ENCODE measurements around the gene TMEFF2. TPM values are rescaled to one million over a fixed set of nuclear protein-coding genes. Genes with fewer than 3 reads are reported as not detected.

Gene TMEFF2
- total and polyA plus RNA-seq, 2 donors (not counting 1 experiment from before 2014, with no cell fraction given) = not detected

DNA sequence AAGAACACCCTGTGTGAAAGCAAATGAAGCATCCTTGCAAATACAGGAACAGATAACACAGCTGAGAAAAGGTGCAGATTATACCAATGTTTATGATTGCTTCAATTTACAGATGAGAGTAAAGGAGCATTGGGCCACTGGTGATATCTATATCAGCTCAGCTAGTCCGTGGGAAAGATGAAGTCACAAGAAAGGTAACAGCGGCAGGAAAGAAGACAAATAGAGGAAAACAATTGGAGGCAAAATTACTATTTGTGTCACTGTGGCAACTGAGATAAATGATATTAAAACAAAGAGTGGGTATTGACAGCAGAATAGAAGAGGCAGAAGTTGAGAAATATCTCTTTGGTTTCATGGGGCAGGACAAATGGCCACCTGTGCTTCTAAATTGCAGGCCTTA is 226.6 kb downstream of the TMEFF2 start:
- intact Hi-C loops (cut with micrococcal nuclease) = no loop called here
- Mint-ChIP-seq H3K9me3 (ENCODE audit: insufficient read depth) (no peaks in the 10 kb centered on the region), H3K27me3 (no peaks in the 10 kb centered on the region), H3K4me1 (no peaks in the 10 kb centered on the region), H3K4me3 (no peak overlapping the region), H3K27ac (no peak overlapping the region)
- H3K27ac ChIP-seq (ENCODE audit: low read length in 2 of 2) = no peak overlapping the region
- H3K27me3 ChIP-seq (replicated peaks in 1 of 4; ENCODE audit: control extremely low read depth in 1 of 4, control insufficient read depth in 3 of 4, insufficient read depth in 4 of 4, low read length in 3 of 4) = no peaks in the 10 kb centered on the region
- no peak overlapping the region for H3K4me3 ChIP-seq (ENCODE audit: control extremely low read depth in 1 of 5, extremely low read depth in 1 of 5, insufficient read depth in 1 of 5, low read depth in 2 of 5, low read length in 4 of 5)
- no peaks in the 10 kb centered on the region for H3K4me1 ChIP-seq (ENCODE audit: control insufficient read depth in 2 of 2, insufficient read depth in 2 of 2, low read length in 2 of 2)
- H3K79me2 ChIP-seq (ENCODE audit: control insufficient read depth, insufficient read depth, low read length) = no peaks in the 10 kb centered on the region
- WGBS (ENCODE audit: insufficient coverage) = 96% methylated on average over 2 of the region's 2 CpGs
- no peak overlapping the region for H3K4me2 ChIP-seq (replicated peaks; ENCODE audit: low read depth, low read length, poor library complexity, severe bottlenecking)
- no peaks in the 10 kb centered on the region for H3K36me3 ChIP-seq (replicated peaks in 1 of 2; ENCODE audit: control extremely low read depth in 1 of 2, control insufficient read depth in 1 of 2, extremely low read depth in 1 of 2, insufficient read depth in 2 of 2, low read length in 1 of 2)
- H4K20me1 ChIP-seq (ENCODE audit: control insufficient read depth, insufficient read depth, low read length, poor library complexity, severe bottlenecking) = no peaks in the 10 kb centered on the region
- ATAC-seq (ENCODE audit: low read depth) (no peak), DNase-seq (no peak)
- no peaks in the 10 kb centered on the region for H3K9me3 ChIP-seq (ENCODE audit: control extremely low read depth in 1 of 3, control insufficient read depth in 2 of 3, insufficient read depth in 1 of 3, low read length in 2 of 3)
- H3K9ac ChIP-seq (ENCODE audit: low read length) = no peak overlapping the region
- TF ChIP-seq EZH2 (IDR thresholded peaks at IDR 0.05; ENCODE audit: borderline replicate concordance, insufficient read depth, low read depth, low read length, poor library complexity, severe bottlenecking) = no peak
- TF ChIP-seq, protein P1, sequence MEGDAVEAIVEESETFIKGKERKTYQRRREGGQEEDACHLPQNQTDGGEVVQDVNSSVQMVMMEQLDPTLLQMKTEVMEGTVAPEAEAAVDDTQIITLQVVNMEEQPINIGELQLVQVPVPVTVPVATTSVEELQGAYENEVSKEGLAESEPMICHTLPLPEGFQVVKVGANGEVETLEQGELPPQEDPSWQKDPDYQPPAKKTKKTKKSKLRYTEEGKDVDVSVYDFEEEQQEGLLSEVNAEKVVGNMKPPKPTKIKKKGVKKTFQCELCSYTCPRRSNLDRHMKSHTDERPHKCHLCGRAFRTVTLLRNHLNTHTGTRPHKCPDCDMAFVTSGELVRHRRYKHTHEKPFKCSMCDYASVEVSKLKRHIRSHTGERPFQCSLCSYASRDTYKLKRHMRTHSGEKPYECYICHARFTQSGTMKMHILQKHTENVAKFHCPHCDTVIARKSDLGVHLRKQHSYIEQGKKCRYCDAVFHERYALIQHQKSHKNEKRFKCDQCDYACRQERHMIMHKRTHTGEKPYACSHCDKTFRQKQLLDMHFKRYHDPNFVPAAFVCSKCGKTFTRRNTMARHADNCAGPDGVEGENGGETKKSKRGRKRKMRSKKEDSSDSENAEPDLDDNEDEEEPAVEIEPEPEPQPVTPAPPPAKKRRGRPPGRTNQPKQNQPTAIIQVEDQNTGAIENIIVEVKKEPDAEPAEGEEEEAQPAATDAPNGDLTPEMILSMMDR (IDR thresholded peaks at IDR 0.05) = no peak
- ChIA-PET POLR2A (no interaction called here), CTCF (no interaction called here)
- H2AFZ ChIP-seq (ENCODE audit: insufficient read depth, low read depth, low read length, poor library complexity, severe bottlenecking) = no peak overlapping the region

DNA sequence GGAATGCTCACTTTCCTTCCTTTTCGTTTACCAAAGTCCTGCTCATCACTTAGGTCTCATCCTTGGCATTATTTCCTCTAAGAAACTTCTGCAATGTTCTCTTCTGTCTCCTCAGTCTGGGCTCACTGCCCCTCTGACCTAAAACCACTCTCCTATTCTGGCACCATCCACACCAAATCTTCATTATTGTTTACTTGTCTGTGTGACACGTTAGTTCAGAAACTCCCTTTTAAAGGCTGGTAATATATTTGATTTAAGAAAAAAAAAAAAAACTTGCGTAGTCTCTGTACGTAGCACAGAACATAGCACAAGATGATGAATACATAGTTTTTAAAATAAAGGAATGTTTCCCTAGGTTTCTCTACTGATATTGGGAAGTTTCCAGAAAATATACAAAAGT is 229.0 kb downstream of the TMEFF2 start:
- POLR2A ChIA-PET = no interaction called here
- CTCF ChIA-PET = no interaction called here
- Histone ChIP-seq H3K9me3 (ENCODE audit: control extremely low read depth in 1 of 3, control insufficient read depth in 2 of 3, insufficient read depth in 1 of 3, low read length in 2 of 3) (no peaks in the 10 kb centered on the region), H3K4me1 (ENCODE audit: control insufficient read depth in 2 of 2, insufficient read depth in 2 of 2, low read length in 2 of 2) (no peaks in the 10 kb centered on the region), H3K79me2 (ENCODE audit: control insufficient read depth, insufficient read depth, low read length) (no peaks in the 10 kb centered on the region), H2AFZ (ENCODE audit: insufficient read depth, low read depth, low read length, poor library complexity, severe bottlenecking) (no peak overlapping the region), H4K20me1 (ENCODE audit: control insufficient read depth, insufficient read depth, low read length, poor library complexity, severe bottlenecking) (no peaks in the 10 kb centered on the region), H3K36me3 (replicated peaks in 1 of 2; ENCODE audit: control extremely low read depth in 1 of 2, control insufficient read depth in 1 of 2, extremely low read depth in 1 of 2, insufficient read depth in 2 of 2, low read length in 1 of 2) (no peaks in the 10 kb centered on the region), H3K4me3 (ENCODE audit: control extremely low read depth in 1 of 5, extremely low read depth in 1 of 5, insufficient read depth in 1 of 5, low read depth in 2 of 5, low read length in 4 of 5) (no peak overlapping the region), H3K27ac (ENCODE audit: low read length in 2 of 2) (no peak overlapping the region), H3K9ac (ENCODE audit: low read length) (no peak overlapping the region), H3K4me2 (replicated peaks; ENCODE audit: low read depth, low read length, poor library complexity, severe bottlenecking) (no peak overlapping the region), H3K27me3 (replicated peaks in 1 of 4; ENCODE audit: control extremely low read depth in 1 of 4, control insufficient read depth in 3 of 4, insufficient read depth in 4 of 4, low read length in 3 of 4) (no peaks in the 10 kb centered on the region)
- H3K4me3 Mint-ChIP-seq = no peak overlapping the region
- ATAC-seq (ENCODE audit: low read depth) = no peak
- intact Hi-C loops (cut with micrococcal nuclease) = no loop called here
- TF ChIP-seq, protein P1 (IDR thresholded peaks at IDR 0.05) = no peak
- no peak for TF ChIP-seq EZH2 (IDR thresholded peaks at IDR 0.05; ENCODE audit: borderline replicate concordance, insufficient read depth, low read depth, low read length, poor library complexity, severe bottlenecking)
- DNase-seq = no peak
- no peaks in the 10 kb centered on the region for H3K9me3 Mint-ChIP-seq (ENCODE audit: insufficient read depth)
- no peaks in the 10 kb centered on the region for H3K27me3 Mint-ChIP-seq
- H3K4me1 Mint-ChIP-seq = no peaks in the 10 kb centered on the region
- WGBS (ENCODE audit: insufficient coverage) = 80% methylated on average over 1 of the region's 4 CpGs
- H3K27ac Mint-ChIP-seq = no peak overlapping the region

Measured in B cell (primary cell).